ENCODE results near the gene NKX6-2. TPM values are rescaled to one million over a fixed set of nuclear protein-coding genes. Genes with fewer than 3 reads are reported as not detected.

Gene NKX6-2
- total RNA-seq, 2 experiments from 2014 or later: not detected

DNA sequence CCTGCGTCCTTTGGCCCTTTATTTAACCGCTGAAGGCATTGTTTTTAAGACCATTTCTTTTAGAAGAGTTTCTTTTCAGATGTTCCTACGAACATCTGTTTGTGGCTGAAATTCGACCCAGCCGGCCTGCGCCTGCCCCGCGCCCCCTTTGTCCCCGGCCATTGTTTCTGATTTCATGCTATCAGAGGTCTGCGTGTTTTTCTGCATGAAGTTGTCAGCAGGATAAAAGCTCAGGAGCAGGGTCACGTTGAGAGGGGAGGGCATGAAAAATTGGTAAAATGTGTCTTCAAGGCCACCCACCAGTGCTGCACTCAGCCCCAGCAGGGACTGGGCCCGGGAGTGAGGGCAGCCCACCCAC, 43.1 kb downstream of the NKX6-2 start:
- Mint-ChIP-seq H3K27ac (no peak overlapping the region), H3K27me3 (ENCODE audit: low read depth) (no peaks in the 10 kb centered on the region), H3K4me3 (no peak overlapping the region), H3K36me3 (ENCODE audit: low read depth) (no peaks in the 10 kb centered on the region), H3K4me1 (ENCODE audit: low read depth) (no peaks in the 10 kb centered on the region), H3K9me3 (ENCODE audit: insufficient read depth) (no peaks in the 10 kb centered on the region)
- ChIA-PET CTCF (no interaction called here), POLR2A (no interaction called here)
- no peak for ATAC-seq
- DNase-seq: no peak

DNA sequence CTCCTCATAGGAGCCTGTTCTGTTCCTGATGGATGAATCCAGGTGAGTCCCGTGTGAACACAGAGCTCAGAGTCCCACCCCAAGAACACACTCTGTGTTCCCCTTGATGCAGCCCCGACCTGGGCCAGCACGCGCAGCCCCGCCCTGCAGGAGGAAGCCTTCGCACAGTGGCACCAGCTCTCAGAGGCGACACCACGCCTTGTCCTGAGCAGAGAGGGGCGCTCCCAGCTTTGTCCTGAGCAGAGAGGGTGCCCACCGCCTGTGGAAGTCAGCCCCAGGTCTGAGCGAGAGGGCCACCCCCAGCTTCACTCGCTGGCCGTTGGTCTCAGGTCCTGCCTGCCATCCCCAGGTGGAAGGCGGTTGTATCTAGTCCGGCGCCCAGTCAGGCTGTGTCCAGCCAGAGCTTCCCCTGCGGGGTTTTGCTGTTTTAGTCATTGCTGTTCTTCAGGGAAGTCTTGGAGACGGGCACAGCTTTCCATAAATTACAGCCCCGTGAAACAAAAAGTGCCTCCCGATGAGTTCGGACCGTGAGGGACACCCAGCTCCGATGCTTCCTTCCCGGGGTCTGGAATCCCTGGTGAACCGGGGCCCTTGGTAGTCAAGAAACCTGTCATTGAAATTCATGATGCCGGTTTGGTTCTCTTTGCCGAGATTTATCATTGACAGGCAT, 43.6 kb downstream of the NKX6-2 start:
- Mint-ChIP-seq H3K36me3 (ENCODE audit: low read depth) (no peaks in the 10 kb centered on the region), H3K27me3 (ENCODE audit: low read depth) (no peaks in the 10 kb centered on the region), H3K4me1 (ENCODE audit: low read depth) (no peaks in the 10 kb centered on the region), H3K9me3 (ENCODE audit: insufficient read depth) (no peaks in the 10 kb centered on the region), H3K27ac (no peak overlapping the region), H3K4me3 (no peak overlapping the region)
- ATAC-seq: no peak
- ChIA-PET POLR2A (interaction anchor here (0.6 kb wide), 1 partner anchor 497 kb away, joined by 3 read pairs; no protein-coding TSS in a partner anchor), CTCF (no interaction called here)
- DNase-seq: no peak

DNA sequence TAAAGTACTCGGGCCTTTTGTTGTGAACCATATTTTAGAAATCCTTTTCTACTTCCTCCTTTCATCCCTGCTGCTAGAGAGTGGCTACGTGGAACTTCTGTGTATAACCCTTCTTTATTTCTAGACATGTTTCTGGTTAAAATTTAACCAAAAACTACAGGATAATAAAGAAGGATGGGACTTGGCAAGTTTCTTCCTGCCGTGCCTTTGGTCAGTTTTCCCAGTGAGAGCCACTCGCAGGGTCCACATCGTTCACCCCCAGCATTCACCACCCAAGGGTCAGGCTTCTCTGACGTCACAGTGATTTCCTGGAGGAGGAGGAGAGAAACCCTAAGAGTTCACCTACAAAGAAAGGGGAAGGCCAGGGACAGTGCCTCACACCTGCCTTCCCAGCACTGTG, 45.4 kb downstream of the NKX6-2 start:
- Mint-ChIP-seq H3K4me1 (ENCODE audit: low read depth) (no peaks in the 10 kb centered on the region), H3K36me3 (ENCODE audit: low read depth) (no peaks in the 10 kb centered on the region), H3K27ac (no peak overlapping the region), H3K4me3 (no peak overlapping the region), H3K27me3 (ENCODE audit: low read depth) (no peaks in the 10 kb centered on the region), H3K9me3 (ENCODE audit: insufficient read depth) (no peaks in the 10 kb centered on the region)
- ATAC-seq (no peak), DNase-seq (no peak)
- CTCF ChIA-PET: no interaction called here
- POLR2A ChIA-PET: no interaction called here

DNA sequence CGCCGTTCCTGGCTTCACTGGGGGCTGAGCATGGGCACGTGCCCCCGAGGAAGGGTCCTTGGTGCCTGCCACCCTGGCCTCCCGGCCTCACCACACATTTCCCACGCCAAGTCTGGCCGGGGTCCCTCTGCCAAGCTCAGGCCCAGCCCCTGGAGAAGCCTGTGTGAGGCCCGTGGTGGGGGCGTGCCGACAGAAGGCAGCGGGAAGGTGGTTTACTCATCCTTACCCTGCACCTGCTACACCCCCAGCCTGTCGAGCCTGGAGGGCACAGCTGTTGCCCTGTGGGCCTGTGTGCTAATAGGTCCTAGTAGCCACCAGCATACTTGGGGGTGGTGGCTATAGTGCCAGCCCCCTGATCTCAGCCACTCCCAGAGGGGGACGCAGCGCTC, 46.7 kb downstream of the NKX6-2 start:
- ATAC-seq: no peak
- H3K36me3 Mint-ChIP-seq (ENCODE audit: low read depth): no peaks in the 10 kb centered on the region
- ChIA-PET POLR2A (no interaction called here), CTCF (no interaction called here)
- no peak for DNase-seq
- no peaks in the 10 kb centered on the region for H3K9me3 Mint-ChIP-seq (ENCODE audit: insufficient read depth)
- no peaks in the 10 kb centered on the region for H3K27me3 Mint-ChIP-seq (ENCODE audit: low read depth)
- no peak overlapping the region for H3K27ac Mint-ChIP-seq
- no peak overlapping the region for H3K4me3 Mint-ChIP-seq
- no peaks in the 10 kb centered on the region for H3K4me1 Mint-ChIP-seq (ENCODE audit: low read depth)

DNA sequence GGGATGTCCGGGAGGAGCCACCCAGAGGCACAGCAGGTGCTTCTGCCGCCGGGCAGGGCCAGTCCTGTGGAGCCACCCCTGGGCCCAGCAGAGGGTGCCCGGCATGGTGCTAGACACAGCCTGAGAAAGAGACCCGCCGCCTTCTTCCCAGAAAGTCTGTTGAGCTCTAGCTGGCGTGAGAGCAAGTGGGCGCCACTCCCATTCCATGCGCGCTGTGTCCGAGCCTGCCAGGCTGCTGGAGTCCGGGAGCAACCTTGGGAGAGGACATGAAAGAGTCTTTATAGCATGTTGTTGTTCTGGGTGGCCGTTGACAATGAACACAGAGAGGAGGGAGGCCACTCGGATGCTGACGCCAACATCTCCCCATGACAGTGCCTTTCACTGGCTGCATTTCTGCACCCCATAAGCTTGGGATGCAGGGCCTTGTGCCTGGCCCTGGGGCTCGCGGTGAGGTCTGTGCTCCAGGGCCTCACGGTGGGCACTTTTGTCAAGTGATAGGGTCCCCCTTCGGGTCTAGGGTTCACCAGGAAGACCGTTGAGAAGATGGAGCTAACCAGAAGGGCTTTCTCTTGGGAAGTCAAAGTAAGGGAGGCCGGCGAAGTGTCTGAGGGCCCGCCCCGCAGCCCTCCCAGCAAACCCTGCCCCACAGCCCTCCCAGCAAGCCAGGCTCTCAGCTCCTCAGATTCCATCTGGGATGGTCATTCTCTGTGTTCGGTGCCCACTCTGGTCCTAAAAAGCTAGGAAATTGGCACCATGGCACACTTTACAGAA, 47.3 kb downstream of the NKX6-2 start:
- Mint-ChIP-seq H3K4me3 (no peak overlapping the region), H3K4me1 (ENCODE audit: low read depth) (no peaks in the 10 kb centered on the region), H3K36me3 (ENCODE audit: low read depth) (no peaks in the 10 kb centered on the region), H3K27ac (no peak overlapping the region), H3K27me3 (ENCODE audit: low read depth) (no peaks in the 10 kb centered on the region), H3K9me3 (ENCODE audit: insufficient read depth) (no peaks in the 10 kb centered on the region)
- DNase-seq (no peak), ATAC-seq (no peak)
- ChIA-PET CTCF (no interaction called here), POLR2A (no interaction called here)

DNA sequence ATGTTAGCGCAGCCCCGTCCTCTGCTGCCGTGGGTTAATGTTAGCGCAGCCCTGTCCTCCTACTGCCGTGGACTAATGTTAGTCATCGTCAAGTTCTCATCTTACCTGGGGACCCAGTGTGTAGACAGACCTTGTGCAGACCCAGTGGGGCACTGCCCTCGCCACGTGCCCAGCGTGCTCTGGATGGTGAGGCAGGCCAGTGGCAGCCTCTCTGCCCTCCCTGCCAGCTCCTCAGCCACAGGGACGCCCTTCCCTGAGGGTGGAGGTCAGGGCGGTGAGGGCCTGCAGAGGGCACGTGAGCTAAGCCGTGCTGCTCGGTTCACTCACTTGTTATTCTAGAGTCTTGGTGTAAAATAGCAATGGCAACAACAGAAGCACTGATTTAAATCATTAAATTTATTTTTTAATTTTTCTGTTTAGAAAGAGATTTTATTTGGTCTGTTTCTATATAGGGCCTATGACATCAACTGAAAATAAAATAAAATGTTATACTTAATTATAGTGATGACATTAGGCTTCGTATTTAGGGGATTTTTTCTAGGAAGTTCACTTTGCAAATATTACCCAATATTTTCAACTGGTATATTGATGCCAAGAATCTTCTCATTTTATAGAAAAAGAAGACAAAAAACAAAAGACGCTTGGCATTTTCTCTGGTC, 48.4 kb downstream of the NKX6-2 start:
- POLR2A ChIA-PET: no interaction called here
- no peak for ATAC-seq
- CTCF ChIA-PET: no interaction called here

DNA sequence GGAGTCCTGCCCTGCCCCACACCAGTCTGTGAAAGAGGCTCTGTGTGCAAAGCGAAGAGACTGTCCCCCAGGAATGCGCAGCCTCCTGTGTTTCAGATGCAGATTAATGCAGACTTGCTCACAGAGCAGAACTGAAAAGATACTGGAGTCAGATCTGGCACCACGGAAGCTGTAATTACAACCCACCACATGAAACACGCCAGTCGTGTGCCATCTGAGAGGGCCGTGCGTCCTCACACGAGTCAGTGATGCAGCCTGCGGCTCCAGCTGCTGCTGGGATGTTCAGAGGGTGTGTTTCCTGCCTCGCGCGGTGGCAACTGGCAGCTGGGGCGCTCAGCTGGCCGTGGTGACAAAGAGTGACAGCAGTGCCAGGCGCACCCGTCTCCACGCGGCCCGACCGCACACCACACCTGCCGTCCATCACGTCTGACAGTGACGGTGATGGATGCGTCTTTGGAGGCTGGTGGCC, 50.0 kb downstream of the NKX6-2 start:
- H3K27ac Mint-ChIP-seq: no peak overlapping the region
- no peaks in the 10 kb centered on the region for H3K4me1 Mint-ChIP-seq (ENCODE audit: low read depth)
- H3K4me3 Mint-ChIP-seq: no peak overlapping the region
- ATAC-seq (no peak), DNase-seq (no peak)
- H3K27me3 Mint-ChIP-seq (ENCODE audit: low read depth): no peaks in the 10 kb centered on the region
- POLR2A ChIA-PET: no interaction called here
- no peaks in the 10 kb centered on the region for H3K9me3 Mint-ChIP-seq (ENCODE audit: insufficient read depth)
- CTCF ChIA-PET: no interaction called here
- no peaks in the 10 kb centered on the region for H3K36me3 Mint-ChIP-seq (ENCODE audit: low read depth)

More for the DNA sequence above, 48.4 kb downstream of the NKX6-2 start:
- Mint-ChIP-seq H3K27me3 (ENCODE audit: low read depth) (no peaks in the 10 kb centered on the region), H3K36me3 (ENCODE audit: low read depth) (no peaks in the 10 kb centered on the region), H3K4me1 (ENCODE audit: low read depth) (no peaks in the 10 kb centered on the region), H3K27ac (no peak overlapping the region), H3K9me3 (ENCODE audit: insufficient read depth) (no peaks in the 10 kb centered on the region), H3K4me3 (no peak overlapping the region)
- no peak for DNase-seq

DNA sequence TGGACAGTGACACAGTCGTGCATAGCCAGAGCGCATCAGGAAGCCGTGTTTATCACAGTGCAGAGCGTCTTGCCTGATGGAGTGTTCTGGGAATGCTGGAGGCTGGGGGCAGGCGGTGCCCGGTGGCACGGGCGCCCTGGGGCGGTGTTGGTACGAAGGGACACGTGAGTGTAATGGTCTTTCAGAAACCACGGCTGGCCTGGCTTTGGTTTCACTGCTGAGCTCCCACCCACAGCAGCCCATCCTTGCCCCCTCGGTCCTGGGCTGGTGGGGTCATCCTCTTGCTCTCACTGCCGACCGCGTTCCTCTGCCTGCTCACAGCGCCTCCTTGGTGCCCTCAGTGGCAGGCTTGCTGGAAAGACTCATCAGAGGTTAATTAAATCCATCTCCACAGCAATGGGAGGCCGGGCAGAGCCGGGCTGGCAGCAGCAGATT, 50.6 kb downstream of the NKX6-2 start:
- no peaks in the 10 kb centered on the region for H3K27me3 Mint-ChIP-seq (ENCODE audit: low read depth)
- no peaks in the 10 kb centered on the region for H3K9me3 Mint-ChIP-seq (ENCODE audit: insufficient read depth)
- DNase-seq: no peak
- ATAC-seq: no peak
- H3K4me3 Mint-ChIP-seq: no peak overlapping the region
- H3K27ac Mint-ChIP-seq: no peak overlapping the region
- no peaks in the 10 kb centered on the region for H3K36me3 Mint-ChIP-seq (ENCODE audit: low read depth)
- H3K4me1 Mint-ChIP-seq (ENCODE audit: low read depth): no peaks in the 10 kb centered on the region
- ChIA-PET POLR2A (no interaction called here), CTCF (no interaction called here)

DNA sequence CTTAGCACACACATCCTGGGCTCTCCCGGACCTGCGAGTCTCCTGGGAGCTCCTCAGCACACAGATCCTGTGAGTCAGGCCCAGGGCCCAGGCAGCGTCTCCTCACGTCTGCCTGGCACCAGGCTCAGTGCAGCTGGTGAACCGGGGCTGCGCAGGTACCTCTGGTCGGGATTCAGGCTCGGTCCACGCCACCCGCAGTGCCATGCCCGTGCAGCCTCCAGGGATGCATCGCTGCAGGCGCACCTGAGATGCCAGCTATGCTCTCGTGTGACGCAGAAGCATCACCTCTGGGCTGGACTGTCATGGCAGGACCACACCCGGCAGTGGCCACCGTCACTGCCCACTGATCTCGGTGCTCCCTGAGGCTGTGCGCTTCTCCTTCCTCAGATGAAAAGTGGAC, 52.0 kb downstream of the NKX6-2 start:
- Mint-ChIP-seq H3K27ac (no peak overlapping the region), H3K9me3 (ENCODE audit: insufficient read depth) (no peaks in the 10 kb centered on the region), H3K36me3 (ENCODE audit: low read depth) (no peaks in the 10 kb centered on the region), H3K27me3 (ENCODE audit: low read depth) (no peaks in the 10 kb centered on the region), H3K4me1 (ENCODE audit: low read depth) (no peaks in the 10 kb centered on the region), H3K4me3 (no peak overlapping the region)
- no peak for ATAC-seq
- ChIA-PET CTCF (no interaction called here), POLR2A (interaction anchor here (0.6 kb wide), 1 partner anchor 50 kb away, joined by 3 read pairs; no protein-coding TSS in a partner anchor)
- DNase-seq: no peak

Other genes with a start within 250 kb of the NKX6-2 start
- 1 to 10 TPM; 9.9 TPM for gene INPP5A, start 248.4 kb downstream of the NKX6-2 start, total RNA-seq
- gene CFAP46, start 156.4 kb upstream of the NKX6-2 start, total RNA-seq: not detected

All from activated CD8-positive, alpha-beta T cell treated with anti-CD3 and anti-CD28 coated beads, Interleukin-2, amount 10 ng/mL, durations not matched to agents 7 days and 5 days (primary cell).